SHP77 (cell line): ENCODE data around the gene CHPT1.
A peak's percentile ranks its signal among the peaks of the same experiment; 100 is the strongest.
"Not testable (repeated sequence)": the region's sequence is repeated elsewhere in the genome, so short reads cannot be mapped to it uniquely, and the experiment has no call there.

Experiments
- DNase-seq, 2 experiments: peaks; one replicate each; lab custom pipeline; 2025; lab: John Stamatoyannopoulos, UW

The CHPT1 gene

DNA sequence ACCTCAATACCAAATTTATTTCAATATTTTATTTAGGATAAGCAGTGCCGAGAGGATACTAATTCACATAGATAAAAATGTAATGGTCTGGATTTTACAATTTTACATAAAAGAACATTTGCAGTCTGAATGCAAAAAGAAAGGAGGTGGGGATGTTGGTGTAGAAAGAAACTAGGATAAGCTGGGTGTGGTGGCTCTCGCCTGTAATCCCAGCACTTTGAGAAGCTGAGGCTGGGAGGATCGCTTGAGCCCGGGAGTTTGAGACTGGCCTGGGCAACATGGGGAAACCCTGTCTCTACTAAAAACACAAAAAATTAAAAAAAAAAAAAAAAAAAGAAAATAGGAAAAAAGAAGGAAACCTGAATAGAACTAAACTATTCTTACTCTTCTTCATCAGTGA lies 25.0 kb downstream of the CHPT1 start:
- DNase-seq: no peak

DNA sequence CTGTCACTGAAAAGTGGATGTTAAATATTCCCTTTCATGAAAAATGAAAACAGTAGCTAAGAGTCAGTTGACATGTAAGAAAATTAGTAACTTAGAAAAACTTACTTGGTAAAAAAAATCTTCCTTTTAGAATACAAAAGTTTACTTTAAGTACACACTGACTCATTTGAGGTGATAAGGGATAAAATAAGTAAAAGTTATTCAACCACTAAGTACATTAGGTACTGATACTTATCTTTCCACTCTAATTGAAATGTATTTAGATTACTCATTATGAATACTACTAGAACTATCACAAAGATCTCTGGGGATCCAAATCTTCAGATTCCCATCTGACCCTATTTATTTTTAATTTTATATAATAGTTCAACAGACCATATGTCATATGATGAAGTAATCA lies 29.7 kb downstream of the CHPT1 start:
- no peak for DNase-seq

DNA sequence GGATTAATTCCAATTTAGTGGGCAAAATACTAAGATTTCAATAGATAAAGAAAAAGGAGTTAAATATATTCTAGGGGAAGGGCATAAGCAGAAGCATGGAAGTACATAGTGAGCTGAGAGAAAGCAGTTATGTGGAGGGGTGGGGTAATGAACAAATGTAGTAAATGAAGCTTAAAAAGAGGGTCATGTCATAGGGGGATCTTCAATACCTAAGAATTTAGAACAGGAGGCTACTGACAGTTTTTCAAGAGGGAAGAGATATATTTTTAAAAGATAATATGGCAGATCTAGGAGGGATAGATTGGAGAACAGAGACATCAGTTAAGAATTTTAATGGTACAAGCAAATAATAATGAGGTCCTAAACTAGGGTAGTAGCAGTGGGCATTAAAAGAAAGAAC lies 32.4 kb downstream of the CHPT1 start:
- DNase-seq: no peak

DNA sequence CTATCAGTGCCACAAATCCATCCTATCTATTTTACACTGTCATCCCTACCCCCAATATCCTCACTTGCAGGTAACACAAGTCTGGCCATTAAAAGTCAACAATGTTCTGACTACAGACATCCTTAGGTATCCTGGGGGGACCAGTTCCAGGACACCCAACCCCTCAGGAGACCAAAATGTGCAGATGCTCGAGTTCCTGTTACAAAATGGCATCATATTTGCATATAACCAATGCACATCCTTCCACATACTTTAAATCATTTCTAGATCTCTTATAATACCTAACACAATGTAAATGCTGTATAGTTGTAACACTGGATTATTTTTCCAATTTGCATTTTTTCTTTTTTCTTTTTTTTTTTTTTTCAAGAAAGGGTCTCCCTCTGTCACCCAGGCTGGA lies 34.9 kb downstream of the CHPT1 start:
- no peak for DNase-seq

DNA sequence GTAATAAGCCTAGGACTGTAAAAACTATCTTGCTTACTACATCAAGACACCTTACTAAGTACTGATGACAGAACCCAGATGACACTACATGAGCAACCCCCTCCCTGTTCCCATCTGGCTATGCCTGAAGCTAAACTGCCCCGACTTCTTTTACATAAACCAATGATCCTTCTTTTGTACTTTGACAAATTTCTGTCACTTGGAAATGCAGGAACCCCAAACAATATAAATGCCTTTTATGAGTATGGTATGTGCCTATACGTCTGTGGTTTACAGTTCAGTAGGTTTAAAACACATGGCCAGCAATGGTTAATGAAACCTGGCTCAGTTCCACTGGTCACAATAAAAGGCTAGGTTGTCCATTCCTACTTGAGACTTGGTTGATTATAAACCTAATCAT lies 35.7 kb downstream of the CHPT1 start:
- DNase-seq: no peak

DNA sequence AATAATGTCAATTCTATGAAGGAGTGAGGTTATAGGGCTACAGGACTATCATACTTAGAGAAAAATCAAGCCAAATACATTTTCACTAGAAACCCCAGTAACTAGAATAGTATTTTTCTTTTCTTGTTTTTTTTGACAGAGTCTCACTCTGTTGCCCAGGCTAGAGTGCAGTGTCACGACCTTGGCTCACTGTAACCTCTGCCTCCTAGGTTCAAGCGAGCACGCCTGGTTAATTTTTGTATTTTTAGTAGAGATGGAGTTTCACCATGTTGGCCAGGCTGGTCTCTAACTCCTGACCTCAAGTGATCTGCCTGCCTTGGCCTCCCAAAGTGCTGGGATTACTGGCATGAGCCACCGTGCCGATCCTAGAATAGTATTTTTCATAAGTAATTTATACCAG lies 37.0 kb downstream of the CHPT1 start:
- not testable (repeated sequence) for DNase-seq

- no peak for DNase-seq
These were observed 40.0 kb downstream of the CHPT1 start for GRCh38 chr12:101737476-101737875.

- DNase-seq: no peak
These were observed 41.7 kb downstream of the CHPT1 start, which contains the start of gene SYCP3 for GRCh38 chr12:101738920-101739665. TSS of gene SYCP3 (minus strand) at chr12:101739462. CDS start at chr12:101737935, 1,527 bp downstream.

- no peak for DNase-seq
These were observed 43.1 kb downstream of the CHPT1 start for GRCh38 chr12:101740566-101740965.

DNA sequence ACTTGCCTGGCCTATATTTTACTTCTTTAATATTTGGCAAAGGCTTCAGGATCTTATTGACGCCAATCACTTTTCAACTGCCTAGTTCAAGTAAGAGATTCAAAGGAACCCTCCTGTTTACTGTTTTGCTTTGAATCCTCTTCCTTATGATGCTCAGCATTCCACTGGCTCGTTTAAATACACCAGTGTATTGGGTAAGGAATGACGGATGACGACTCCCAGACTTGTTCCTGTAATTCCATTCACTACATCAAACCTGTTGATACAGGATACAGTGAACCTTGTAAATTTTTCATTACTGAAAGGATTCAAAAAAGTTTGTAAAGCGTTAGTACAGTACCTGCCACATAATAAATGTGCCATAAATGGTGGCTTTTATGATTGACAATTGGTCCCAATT lies 43.5 kb downstream of the CHPT1 start:
- DNase-seq: no peak

DNA sequence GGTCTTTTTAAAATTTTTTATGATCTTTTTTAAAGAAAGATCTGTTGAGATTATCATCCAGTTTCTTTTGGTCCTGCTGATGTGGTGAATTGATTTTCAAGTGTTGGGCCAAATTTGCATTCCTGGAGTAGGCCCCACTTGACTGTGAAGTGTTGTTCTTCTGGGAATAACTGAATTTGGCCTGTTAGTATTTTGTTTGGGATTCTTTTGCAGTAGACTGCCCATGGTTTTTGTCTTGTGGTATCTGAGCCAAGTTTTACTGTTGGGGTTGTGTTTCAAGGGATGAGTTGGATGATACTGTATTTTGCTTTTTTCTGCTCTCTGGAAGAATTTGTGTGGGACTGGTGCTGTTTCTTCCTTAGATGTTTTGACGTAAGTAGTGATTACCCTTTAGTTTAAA lies 45.8 kb downstream of the CHPT1 start:
- DNase-seq: no peak

DNA sequence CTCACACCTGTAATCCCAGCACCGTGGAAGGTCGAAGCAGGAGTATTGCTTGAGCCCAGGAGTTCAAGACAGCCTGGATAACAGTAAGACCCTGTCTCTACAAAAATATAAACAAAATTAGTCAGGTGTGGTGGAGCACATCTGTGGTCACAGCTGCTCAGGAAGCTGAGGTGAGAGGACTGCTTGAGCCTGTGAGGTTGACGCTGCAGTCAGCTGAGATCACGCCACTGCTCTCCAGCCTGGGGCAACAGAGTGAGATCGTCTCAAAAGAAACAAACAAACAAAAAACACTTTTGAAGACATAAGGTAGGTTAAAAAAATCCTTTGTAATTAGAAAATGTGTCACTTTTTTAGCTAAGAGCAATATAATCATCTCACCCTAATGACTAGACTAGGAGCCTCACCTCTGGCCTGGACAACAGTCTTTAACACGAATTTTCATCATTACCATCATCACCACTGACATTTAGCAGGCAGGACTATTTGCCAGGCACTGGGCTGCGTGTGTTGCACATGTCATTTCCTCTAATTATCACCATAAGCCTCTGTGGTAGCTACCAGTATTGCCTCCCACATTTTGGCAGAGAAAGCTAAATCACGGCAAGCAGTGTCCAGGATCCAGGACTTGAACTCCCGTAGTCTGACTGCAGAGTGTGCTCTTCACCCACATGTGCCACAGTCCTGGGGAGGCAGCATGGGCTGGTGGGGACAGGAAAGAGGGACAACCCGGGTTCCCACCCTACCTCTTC lies 46.5 kb downstream of the CHPT1 start:
- DNase-seq: no peak

DNA sequence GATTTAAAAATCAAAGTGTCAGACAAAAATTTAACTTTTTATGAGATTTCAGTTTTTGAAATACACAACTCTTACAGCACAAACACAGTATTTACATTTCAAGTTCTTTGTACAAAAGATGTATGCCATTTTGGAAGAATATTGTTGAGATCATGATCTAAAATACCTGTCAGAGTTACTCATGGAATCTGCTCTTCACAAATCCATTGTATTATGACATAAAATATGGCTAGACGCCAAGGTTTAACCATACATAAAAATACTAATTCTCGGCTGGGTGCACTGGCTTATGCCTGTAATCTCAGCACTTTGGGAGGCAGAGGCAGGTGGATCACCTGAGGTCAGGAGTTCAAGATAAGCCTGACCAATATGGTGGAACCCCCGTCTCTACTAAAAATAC lies 48.0 kb downstream of the CHPT1 start:
- DNase-seq: no peak

DNA sequence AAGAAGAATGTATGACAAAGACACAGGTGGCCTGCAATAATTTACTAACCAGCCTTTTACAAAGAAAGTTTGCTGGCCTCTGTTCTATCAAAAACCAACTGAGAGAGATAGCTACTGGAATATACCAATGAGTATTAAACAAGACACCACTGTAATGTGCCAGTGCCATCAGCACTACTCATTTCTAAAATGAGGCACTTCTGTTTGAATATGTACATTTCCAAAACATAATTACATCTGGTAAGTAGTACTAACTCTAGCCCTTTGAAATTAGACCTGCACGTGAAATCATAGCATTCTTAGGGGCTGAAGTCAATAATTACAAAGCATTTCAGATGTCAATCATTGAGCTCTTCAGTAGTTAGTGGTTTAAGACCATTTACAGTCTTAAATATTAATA lies 48.8 kb downstream of the CHPT1 start:
- no peak for DNase-seq

DNA sequence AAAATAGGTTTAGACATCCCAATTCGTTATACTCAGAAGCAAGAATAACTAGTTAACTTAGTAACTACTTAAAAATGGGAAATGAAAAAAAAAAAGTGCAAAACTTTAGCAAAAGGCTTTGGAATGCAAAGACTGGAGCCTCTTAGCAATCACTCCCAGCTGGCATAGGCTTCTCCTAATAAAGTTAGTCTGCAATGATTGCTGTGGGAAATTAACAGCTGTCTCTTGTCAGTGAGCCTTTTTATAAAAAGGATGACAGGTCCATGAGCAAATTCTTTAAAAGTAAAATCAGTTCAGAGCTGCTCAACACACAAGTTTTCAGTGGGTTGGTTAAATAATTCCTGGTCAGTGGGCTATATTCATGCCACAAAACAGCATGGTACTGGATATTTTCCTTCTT lies 49.2 kb downstream of the CHPT1 start:
- DNase-seq: no peak

DNA sequence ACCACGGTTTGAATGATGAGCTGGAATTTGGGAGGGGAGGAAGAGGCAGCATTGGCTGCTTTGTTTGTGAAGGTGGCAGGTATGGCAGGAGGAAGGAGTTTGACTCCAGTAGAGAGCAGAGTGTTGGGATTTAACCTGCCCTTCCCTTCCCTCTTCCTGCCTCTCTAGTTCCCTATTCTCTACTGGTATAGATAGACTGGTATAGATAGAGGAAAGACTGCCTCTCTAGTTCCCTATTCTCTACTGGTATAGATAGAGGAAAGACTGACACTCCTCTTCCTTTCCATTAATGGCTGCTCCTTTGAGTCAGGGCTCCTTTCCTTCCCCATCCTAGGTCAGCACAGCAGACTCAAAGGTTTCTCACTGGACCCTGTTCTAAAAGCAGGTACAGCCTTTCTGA lies 50.3 kb downstream of the CHPT1 start:
- DNase-seq: no peak

DNA sequence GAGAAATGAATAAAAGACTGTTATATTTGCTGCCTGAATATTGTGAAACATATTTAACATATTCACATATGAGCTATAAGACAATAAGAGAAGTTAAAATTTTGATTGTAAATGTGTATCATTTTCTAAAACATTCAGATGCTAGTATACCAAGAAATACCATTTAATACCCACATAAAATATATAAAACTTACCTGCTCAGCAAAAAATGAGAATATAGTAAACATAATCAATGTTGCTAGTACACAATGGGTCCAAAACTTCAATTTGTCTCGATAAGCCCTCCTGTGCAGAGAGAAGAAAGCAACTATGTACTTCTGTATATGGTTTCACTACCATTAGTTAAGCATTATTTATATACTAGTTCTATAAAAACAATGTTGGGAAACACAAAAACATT lies 51.5 kb downstream of the CHPT1 start:
- no peak for DNase-seq

- peak; percentile 8 to 27 for DNase-seq
These were observed 52.2 kb downstream of the CHPT1 start for GRCh38 chr12:101749657-101750056.

DNA sequence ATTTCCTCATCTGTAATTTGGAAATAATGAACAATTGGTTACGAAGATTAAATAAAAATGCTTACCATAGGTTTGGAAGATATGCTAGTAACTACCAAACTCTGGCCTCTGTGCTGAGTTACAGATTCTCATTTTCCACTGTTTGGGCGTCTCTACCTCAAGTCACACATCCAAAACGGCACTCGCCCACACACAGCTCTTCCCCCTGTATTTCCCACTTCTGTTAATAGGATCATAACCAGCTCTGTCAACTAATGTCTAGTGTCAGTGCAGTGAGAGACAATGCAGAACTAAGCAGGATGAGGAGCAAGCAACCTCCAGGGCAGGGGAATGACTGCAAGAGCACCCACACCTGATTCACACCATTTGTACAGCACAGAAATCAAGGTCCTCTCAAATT lies 52.7 kb downstream of the CHPT1 start:
- no peak for DNase-seq

DNA sequence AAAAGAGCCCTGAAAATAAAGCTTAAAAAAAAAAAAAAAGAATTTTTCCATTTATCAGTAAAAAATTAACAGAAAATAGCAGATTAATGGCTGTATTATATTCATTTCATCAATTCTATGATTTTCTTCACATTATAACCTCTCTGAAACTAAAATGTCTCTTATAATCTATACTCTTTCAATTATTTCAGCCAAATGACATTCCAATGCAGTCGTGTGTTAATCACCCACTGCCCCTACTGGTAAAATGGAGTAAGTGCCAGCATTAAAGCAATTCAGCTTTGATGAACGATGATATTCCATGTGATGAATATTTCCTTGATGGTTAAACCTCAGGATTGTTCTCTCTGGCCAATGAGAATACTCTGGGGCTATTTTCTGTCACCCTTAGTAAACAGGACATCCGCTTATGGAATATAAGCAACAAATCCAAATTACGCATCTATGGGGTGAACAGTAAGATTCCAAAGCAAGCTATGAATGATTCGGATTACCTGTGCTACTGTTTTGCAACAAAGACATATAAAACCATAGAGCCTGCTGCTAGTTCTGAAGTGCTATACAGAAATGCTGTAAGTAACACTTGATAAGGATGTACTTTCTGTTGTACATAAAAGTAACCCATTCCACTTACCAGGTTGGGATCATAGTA lies 62.1 kb downstream of the CHPT1 start:
- peak; percentile 4 to 11 for DNase-seq

DNA sequence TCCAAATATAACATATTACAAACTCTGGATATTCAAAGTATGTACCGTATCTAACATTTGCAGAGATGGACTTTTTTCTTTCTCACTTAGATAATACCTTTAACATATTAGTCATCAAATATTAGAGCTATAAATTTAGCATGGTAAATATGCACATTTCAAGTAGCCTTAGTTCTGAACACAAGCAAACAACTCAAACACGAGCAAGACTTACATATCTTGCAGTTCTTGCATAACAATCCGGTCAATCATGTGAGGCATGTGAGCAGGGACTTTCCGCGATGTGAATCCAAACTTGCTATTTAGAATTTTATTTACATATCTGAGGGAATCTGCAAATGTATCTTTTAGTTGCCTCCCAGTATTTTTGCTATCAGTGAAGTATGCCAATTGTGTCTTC lies 63.9 kb downstream of the CHPT1 start:
- no peak for DNase-seq

GRCh38 chr12:101761781-101762180 lies 64.3 kb downstream of the CHPT1 start:
- no peak for DNase-seq
